ENCODE data around the gene ASB14.

Gene ASB14

DNA sequence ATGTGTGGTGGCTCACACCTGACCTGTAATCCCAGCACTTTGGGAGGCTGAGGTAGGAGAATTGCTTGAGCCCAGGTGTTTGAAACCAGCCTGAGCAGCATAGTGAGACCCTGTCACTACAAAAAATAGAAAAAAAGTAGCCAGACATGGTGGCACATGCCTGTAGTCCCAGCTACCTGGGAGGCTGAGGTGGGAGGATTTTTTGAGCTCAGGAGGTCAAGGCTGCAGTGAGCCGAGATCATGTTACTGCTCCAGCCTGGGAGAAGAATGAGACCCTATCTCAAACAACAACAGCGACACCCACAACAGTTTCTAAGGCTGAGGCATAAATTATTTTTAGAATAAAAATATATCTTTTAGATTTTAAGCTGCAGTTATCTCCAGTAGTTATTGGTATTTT is 58.7 kb downstream of the ASB14 start:
- CTCF ChIA-PET: no interaction called here
- no peak overlapping the region for H3K27ac ChIP-seq
- no peak for DNase-seq (ENCODE audit: low spot score)
- TF ChIP-seq, protein P1, sequence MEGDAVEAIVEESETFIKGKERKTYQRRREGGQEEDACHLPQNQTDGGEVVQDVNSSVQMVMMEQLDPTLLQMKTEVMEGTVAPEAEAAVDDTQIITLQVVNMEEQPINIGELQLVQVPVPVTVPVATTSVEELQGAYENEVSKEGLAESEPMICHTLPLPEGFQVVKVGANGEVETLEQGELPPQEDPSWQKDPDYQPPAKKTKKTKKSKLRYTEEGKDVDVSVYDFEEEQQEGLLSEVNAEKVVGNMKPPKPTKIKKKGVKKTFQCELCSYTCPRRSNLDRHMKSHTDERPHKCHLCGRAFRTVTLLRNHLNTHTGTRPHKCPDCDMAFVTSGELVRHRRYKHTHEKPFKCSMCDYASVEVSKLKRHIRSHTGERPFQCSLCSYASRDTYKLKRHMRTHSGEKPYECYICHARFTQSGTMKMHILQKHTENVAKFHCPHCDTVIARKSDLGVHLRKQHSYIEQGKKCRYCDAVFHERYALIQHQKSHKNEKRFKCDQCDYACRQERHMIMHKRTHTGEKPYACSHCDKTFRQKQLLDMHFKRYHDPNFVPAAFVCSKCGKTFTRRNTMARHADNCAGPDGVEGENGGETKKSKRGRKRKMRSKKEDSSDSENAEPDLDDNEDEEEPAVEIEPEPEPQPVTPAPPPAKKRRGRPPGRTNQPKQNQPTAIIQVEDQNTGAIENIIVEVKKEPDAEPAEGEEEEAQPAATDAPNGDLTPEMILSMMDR (conservative IDR thresholded peaks at IDR 0.05; ENCODE audit: low read depth): no peak
- POLR2A ChIA-PET (ENCODE audit: low non-redundant PET): no interaction called here

DNA sequence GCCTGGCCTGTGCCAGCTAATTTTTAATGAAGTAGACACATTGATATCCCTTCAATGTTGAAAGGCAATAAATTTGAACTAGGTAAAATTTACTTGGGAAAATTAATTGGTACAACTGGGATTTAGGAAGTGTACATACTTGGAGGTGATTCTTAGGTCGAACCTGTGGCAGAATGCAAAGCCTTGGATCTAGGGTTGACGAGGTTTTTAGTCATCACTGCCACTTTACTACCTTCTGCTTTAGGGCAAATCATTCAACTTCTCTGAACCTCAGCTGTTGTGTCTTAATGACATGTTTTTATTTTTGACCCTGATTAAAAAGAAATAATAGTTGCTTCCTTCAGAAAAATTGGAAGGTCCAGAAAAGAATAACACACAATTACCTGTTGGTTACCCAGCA is 62.5 kb downstream of the ASB14 start:
- TF ChIP-seq, protein P1 (conservative IDR thresholded peaks at IDR 0.05; ENCODE audit: low read depth): no peak
- POLR2A ChIA-PET (ENCODE audit: low non-redundant PET): no interaction called here
- CTCF ChIA-PET: no interaction called here
- DNase-seq (ENCODE audit: low spot score): peak; percentile 8
- H3K27ac ChIP-seq: peak overlapping the region; percentile 59

DNA sequence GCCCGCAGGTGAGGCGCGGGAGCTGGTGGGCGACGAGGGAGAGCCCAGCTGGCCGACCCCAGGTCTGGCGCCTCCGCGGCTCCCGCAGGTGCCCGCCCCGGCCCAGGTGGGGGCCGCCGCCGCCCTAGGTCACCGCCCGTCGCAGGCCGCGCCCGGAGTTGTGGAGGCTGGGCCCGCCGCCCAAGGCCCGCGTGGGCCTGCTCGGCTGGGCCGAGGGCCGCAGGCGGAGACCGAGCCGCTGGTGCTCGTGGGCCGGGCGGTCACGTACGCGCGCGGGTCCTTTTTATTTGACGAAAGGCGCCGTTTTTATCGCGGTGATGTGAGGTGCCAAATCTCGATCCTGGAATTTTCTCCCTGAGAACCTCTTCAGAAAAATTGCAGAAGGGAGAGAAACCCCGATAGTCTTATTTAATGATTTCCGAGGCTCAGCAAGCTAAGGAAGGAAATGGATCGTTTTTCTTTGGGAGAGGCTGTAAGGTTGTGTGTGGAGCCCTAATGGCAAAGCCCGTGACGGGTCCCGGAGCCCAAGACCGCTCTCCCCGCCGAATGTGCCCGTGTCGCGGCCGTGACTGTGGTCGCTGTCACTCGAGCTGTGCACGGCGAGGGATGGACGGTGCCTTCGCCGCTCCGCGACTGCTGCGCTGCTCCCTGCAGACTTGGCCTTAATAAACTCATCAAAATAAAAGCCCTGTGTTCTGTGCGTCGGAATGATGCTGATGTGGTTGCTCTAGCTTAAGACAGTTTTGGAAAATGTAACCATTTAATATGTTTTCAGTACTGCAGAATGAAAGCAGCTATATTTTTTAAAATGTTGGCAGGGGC is 64.3 kb downstream of the ASB14 start:
- ChIA-PET POLR2A (ENCODE audit: low non-redundant PET) (no interaction called here), CTCF (interaction anchor here (0.8 kb wide), 1 partner anchor 61 kb away, joined by 3 read pairs; no protein-coding TSS in a partner anchor)
- peak; percentile 18 for DNase-seq (ENCODE audit: low spot score)
- peak overlapping the region; percentile 93 for H3K27ac ChIP-seq
- TF ChIP-seq, protein P1 (conservative IDR thresholded peaks at IDR 0.05; ENCODE audit: low read depth): no peak

DNA sequence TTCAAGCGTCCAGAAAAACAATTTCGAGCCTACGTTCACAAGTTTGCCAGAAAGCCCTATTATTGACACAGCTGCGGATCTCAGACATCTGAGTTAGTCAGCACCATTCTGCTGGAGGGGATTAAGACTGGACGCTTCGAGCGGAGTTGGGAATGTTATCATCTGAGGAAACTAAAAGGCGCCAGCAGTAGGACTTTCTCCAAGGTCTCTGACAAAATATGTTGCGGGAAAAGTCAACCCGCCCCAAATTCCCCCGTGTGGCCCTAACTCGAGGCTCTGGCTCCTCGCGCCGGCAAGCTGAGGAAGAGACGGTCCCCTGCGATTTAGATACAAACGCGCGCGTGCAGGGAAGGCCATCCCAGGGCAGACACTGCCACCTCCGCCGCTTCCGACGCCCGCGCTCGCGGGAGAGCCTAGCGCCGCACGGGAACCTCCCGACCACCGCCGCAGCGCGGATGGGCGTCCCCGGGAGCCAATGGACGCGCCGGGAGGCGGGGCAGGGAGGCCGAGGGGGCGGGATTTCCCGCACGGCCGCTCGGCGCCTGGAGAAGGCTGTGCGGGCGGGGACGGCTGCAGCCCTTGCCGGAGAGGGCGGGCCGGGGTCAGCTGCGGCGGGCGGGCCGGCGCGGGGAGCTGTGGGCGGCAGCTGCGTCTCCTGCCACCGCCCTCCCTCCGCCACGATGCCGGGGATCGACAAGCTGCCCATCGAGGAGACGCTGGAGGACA is 65.1 kb downstream of the ASB14 start, which contains the start of gene APPL1:
TSS of gene APPL1 (plus strand) at position 526 of the 726 bp plus-strand sequence. CDS start at position 681, 155 bp downstream.
- CTCF ChIA-PET: no interaction called here
- H3K27ac ChIP-seq: peak within 1 kb of the TSS; percentile 93
- POLR2A ChIA-PET (ENCODE audit: low non-redundant PET): no interaction called here
- TF ChIP-seq, protein P1 (conservative IDR thresholded peaks at IDR 0.05; ENCODE audit: low read depth): no peak
- peak; percentile 96 for DNase-seq (ENCODE audit: low spot score)

DNA sequence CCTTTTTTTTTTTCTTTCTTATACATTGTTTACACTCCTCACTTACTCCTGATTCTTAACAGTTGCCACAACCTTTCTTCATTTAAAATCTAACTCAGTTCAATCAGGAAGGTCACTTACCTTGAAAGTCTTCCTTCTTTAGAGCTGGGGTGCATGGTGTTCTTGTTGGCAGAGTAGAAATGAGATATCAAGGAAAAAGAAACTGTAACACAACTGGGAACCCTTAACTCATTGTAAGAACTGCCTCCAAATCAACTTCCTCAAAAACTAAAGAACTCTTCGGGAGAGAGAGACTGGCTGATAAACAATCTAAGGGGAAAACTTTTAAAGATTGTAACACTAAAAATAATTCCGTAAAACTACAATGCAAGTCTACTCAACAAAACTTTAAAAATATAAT is 66.3 kb downstream of the ASB14 start:
- POLR2A ChIA-PET (ENCODE audit: low non-redundant PET): no interaction called here
- no peak for DNase-seq (ENCODE audit: low spot score)
- no peak overlapping the region for H3K27ac ChIP-seq
- TF ChIP-seq, protein P1 (conservative IDR thresholded peaks at IDR 0.05; ENCODE audit: low read depth): no peak
- CTCF ChIA-PET: no interaction called here

DNA sequence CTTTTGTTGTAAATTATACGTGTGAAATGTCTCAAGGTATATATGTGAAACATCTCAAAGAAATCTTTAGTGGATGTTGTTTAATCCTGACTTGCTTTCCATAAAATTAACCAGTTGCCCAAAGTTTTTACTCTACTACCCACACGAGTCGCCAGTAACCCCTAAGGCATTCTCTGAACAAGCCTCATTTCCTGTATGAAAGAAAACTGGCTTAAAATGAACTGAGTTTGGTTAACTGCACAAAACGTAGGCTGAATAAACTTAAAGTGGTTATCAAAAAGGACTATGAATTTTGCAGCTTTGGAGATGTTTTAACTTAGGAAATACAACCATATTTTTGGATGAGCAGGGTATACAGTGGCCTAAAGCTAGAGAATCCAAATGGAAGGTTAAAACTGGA is 67.6 kb downstream of the ASB14 start:
- POLR2A ChIA-PET (ENCODE audit: low non-redundant PET): no interaction called here
- CTCF ChIA-PET: no interaction called here
- TF ChIP-seq, protein P1 (conservative IDR thresholded peaks at IDR 0.05; ENCODE audit: low read depth): no peak
- DNase-seq (ENCODE audit: low spot score): no peak
- no peak overlapping the region for H3K27ac ChIP-seq

Measured in RWPE1 (cell line).